HL-60 (cell line): ENCODE measurements around the gene RPS3.

ENCODE experiments used
- POLR2AphosphoS5 ChIP-seq: IDR thresholded peaks from 2 replicates; pipeline ENCODE4 v1.6.1; 2012; ENCODE audit warnings: low read depth
- TF ChIP-seq, protein P1 (sequence below): IDR thresholded peaks from one replicate; pipeline ENCODE4 v1.5.1; 2011; ENCODE audit warnings: low read length, control low read depth, inconsistent platforms; ENCODE audit not compliant: insufficient read depth

- TF ChIP-seq, protein P1, sequence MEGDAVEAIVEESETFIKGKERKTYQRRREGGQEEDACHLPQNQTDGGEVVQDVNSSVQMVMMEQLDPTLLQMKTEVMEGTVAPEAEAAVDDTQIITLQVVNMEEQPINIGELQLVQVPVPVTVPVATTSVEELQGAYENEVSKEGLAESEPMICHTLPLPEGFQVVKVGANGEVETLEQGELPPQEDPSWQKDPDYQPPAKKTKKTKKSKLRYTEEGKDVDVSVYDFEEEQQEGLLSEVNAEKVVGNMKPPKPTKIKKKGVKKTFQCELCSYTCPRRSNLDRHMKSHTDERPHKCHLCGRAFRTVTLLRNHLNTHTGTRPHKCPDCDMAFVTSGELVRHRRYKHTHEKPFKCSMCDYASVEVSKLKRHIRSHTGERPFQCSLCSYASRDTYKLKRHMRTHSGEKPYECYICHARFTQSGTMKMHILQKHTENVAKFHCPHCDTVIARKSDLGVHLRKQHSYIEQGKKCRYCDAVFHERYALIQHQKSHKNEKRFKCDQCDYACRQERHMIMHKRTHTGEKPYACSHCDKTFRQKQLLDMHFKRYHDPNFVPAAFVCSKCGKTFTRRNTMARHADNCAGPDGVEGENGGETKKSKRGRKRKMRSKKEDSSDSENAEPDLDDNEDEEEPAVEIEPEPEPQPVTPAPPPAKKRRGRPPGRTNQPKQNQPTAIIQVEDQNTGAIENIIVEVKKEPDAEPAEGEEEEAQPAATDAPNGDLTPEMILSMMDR = no peak
- TF ChIP-seq POLR2AphosphoS5 = no peak
These were observed 21.8 kb downstream of the RPS3 start for GRCh38 chr11:75421035-75421602.
